ENCODE data around the gene ADAMTSL1. TPM values are rescaled to one million over a fixed set of nuclear protein-coding genes. Genes with fewer than 3 reads are reported as not detected.

ADAMTSL1 gene
- total and polyA plus RNA-seq, 9 of the 15 experiments (the other 6 are each of a cell fraction or from before 2014, with no cell fraction given) = 0.01 TPM; not detected in 8

DNA sequence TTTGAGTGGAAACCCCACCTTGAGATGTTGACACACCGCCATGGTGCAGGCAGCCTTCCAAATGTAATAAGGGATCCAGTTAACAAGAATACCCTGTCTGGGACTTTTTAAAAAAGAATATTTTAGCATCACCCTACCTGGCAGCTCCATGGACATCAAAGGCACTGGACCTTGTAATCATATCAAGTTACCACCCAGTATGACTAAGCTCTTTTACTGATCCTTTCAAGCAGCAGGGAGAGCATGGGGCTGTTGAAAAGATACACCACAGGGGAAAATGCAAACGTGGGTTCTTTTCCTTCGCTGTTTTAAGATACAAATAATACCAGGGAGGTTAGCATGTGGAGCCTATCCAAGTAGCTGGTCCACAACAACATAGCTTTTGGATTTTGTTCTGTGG, 347.8 kb downstream of the ADAMTSL1 start (continued):
- TF ChIP-seq RERE (CRISPR knock-in tag; IDR thresholded peaks at IDR 0.05; ENCODE audit: borderline replicate concordance) = no peak

DNA sequence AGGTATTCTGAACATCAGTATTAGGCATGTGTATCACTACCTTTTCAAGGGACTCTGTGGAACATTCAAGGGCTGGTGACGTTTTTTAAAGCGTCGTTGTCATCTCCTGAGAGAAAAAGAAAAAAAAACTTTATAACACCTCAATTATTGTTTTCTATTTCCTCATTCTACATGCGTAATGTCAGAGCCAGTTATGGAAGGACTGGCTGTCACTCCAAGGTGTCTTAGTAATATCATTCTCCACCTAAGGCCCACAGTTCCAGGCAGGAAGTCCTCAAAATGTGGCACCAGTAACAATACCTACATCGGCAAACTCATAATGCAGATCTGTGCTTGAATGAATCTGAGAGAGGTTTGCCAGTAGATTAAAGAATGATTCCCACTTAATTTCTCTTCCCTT, 348.9 kb downstream of the ADAMTSL1 start:
- ATAC-seq = no peak
- ChIA-PET CTCF (ENCODE audit: low intra/inter-chr PET ratio) (no interaction called here), POLR2A (no interaction called here)
- in situ Hi-C loops (cut with MboI) (no loop called here), intact Hi-C loops (cut with micrococcal nuclease) (no loop called here)
- no TSS peak for BruUV-seq (replicated peaks)
- Histone ChIP-seq H3K9me3 (replicated peaks; ENCODE audit: control insufficient read depth, insufficient read depth, low read depth, low read length) (no peaks in the 10 kb centered on the region), H3K9ac (ENCODE audit: insufficient read depth in 1 of 2, low read depth in 2 of 2, low read length in 2 of 2) (no peak overlapping the region), H3K27ac (ENCODE audit: extremely low read depth, low read depth, low read length) (no peak overlapping the region), H3K4me3 (no peak overlapping the region), H3K4me2 (ENCODE audit: insufficient read depth, low read length) (no peak overlapping the region), H2AFZ (ENCODE audit: low read depth, low read length) (no peak overlapping the region), H3K27me3 (ENCODE audit: control insufficient read depth in 2 of 2, insufficient read depth in 2 of 2, low read length in 2 of 2) (no peaks in the 10 kb centered on the region), H3K4me1 (replicated peaks in 1 of 2; ENCODE audit: control insufficient read depth in 2 of 2, insufficient read depth in 2 of 2, low read length in 2 of 2) (no peaks in the 10 kb centered on the region), H3K36me3 (ENCODE audit: control insufficient read depth, insufficient read depth, low read length) (no peaks in the 10 kb centered on the region), H3K9me1 (ENCODE audit: control insufficient read depth, insufficient read depth, low read length) (no peaks in the 10 kb centered on the region), H3K79me2 (ENCODE audit: control insufficient read depth, insufficient read depth, low read length) (no peaks in the 10 kb centered on the region), H4K20me1 (replicated peaks; ENCODE audit: control insufficient read depth, insufficient read depth, low read length) (no peaks in the 10 kb centered on the region)
- no peak for FAIRE-seq
- WGBS (ENCODE audit: insufficient coverage, low coverage, missing lambda C conversion rate) = 6% methylated on average over 5 of the region's 5 CpGs
- TF ChIP-seq GATAD2A (IDR thresholded peaks at IDR 0.05) (no peak), SMAD2 (IDR thresholded peaks at IDR 0.05; ENCODE audit: low read depth, low read length) (no peak), BACH1 (tag; IDR thresholded peaks at IDR 0.05) (no peak), ZNF140 (CRISPR knock-in tag; IDR thresholded peaks at IDR 0.05) (no peak), ZSCAN32 (CRISPR knock-in tag; IDR thresholded peaks at IDR 0.05) (no peak), PURB (CRISPR knock-in tag; IDR thresholded peaks at IDR 0.05; ENCODE audit: low read depth) (no peak), FOXM1 (IDR thresholded peaks at IDR 0.05; ENCODE audit: low read depth) (no peak), FOXM1 (CRISPR knock-in tag; IDR thresholded peaks at IDR 0.05; ENCODE audit: low read depth) (no peak), KDM5B (IDR thresholded peaks at IDR 0.05; ENCODE audit: insufficient replicate concordance, low read depth, low read length) (no peak), MEF2D (tag; conservative IDR thresholded peaks at IDR 0.05; ENCODE audit: low read depth) (no peak), SRSF1 (IDR thresholded peaks at IDR 0.05; ENCODE audit: low read depth, low read length) (no peak), FOXJ3 (CRISPR knock-in tag; IDR thresholded peaks at IDR 0.05) (no peak)
- TF ChIP-seq, protein P1, sequence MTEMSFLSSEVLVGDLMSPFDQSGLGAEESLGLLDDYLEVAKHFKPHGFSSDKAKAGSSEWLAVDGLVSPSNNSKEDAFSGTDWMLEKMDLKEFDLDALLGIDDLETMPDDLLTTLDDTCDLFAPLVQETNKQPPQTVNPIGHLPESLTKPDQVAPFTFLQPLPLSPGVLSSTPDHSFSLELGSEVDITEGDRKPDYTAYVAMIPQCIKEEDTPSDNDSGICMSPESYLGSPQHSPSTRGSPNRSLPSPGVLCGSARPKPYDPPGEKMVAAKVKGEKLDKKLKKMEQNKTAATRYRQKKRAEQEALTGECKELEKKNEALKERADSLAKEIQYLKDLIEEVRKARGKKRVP (CRISPR knock-in tag; IDR thresholded peaks at IDR 0.05) = no peak
- DNase-seq (ENCODE audit: extremely low read depth in 1 of 4, low spot score in 3 of 4) = no peak

All from K562 (cell line).